ENCODE results near the gene GHR. TPM values are rescaled to one million over a fixed set of nuclear protein-coding genes. Genes with fewer than 3 reads are reported as not detected.
A peak's percentile ranks its signal among the peaks of the same experiment; 100 is the strongest.

The GHR gene
- total and polyA plus RNA-seq, 10 donors, result 0.42 to 11.5 (median 5.1) TPM

DNA sequence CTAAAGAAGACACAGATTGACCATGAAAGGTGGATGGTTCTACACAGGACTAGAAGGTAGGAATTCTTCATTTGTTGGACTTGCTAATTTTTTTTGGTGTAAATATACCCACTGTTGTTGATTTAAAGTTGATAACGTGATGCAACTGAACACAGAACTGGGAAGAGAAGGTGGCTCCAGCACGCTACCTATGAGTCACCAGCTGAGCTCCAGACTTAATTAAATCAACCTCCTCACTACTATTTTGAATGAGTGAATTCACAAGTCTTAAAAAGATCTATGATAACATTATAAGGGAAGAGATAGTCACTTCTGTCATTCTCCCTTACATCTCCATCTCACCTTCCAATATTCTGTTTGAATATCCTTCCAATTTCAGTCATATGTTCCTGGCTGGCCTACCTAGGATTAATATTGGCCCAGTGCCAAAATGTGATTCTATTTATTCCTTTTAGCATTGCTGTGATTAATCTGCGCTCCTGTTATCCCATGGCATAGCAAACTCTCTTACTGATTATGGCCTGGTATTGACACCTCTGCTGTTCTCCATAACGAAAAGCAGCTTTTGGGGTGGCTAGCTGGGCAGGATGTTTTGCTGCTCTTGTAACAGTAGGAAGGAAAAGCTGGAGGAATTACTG lies 197.5 kb downstream of the GHR start:
- H3K27me3 ChIP-seq (replicated peaks in 1 of 7), result no peaks in the 10 kb centered on the region
- TF ChIP-seq, protein P1, sequence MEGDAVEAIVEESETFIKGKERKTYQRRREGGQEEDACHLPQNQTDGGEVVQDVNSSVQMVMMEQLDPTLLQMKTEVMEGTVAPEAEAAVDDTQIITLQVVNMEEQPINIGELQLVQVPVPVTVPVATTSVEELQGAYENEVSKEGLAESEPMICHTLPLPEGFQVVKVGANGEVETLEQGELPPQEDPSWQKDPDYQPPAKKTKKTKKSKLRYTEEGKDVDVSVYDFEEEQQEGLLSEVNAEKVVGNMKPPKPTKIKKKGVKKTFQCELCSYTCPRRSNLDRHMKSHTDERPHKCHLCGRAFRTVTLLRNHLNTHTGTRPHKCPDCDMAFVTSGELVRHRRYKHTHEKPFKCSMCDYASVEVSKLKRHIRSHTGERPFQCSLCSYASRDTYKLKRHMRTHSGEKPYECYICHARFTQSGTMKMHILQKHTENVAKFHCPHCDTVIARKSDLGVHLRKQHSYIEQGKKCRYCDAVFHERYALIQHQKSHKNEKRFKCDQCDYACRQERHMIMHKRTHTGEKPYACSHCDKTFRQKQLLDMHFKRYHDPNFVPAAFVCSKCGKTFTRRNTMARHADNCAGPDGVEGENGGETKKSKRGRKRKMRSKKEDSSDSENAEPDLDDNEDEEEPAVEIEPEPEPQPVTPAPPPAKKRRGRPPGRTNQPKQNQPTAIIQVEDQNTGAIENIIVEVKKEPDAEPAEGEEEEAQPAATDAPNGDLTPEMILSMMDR (IDR thresholded peaks at IDR 0.05 in 8 of 11, conservative IDR thresholded peaks at IDR 0.05 in 3 of 11), result no peak
- TF ChIP-seq POLR2AphosphoS5 (IDR thresholded peaks at IDR 0.05), result no peak
- TF ChIP-seq POLR2A (IDR thresholded peaks at IDR 0.05), result no peak
- H3K36me3 ChIP-seq, result no peaks in the 10 kb centered on the region
- H3K4me1 ChIP-seq, result peaks cover 15 to 27% (median 22%) of the 10 kb centered on the region in 6 donors
- H3K27ac ChIP-seq, result peak overlapping the region; percentile 53 to 92 (median 78)
- intact Hi-C loops (cut with DNase I; ENCODE audit: low total_unique reads), result no loop called here
- H3K9me3 ChIP-seq, result no peaks in the 10 kb centered on the region
- 68 to 79% (median 74%) methylated on average over 4 of the region's 4 CpGs for WGBS, 5 donors
- H3K4me3 ChIP-seq, result peak overlapping the region in 1 of 8 donors; percentile 5
- DNase-seq, result no peak

DNA sequence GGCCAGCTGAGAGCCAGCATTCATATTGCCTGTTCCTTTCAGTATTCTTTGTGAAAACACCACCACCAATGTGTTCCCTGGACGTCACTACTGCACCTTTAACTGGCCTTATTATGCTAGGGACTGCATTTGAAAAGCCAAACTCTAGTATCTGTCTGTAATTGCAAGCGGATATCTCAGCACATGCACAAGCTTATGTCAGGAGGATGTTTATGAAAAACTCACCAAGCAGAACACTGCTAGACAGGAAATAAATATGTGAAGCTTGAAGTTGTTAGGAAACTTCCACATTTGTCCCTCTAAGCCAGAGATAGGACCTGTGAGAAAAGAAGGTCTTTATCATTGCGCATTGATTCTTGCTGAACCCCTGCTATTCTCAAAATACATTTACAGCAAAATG lies 198.0 kb downstream of the GHR start:
- intact Hi-C loops (cut with DNase I; ENCODE audit: low total_unique reads), result no loop called here
- Histone ChIP-seq H3K27ac (peak overlapping the region; percentile 55 to 92 (median 78)), H3K27me3 (replicated peaks in 1 of 7) (no peaks in the 10 kb centered on the region), H3K4me3 (peak overlapping the region in 1 of 8 donors; percentile 5), H3K36me3 (no peaks in the 10 kb centered on the region), H3K9me3 (no peaks in the 10 kb centered on the region), H3K4me1 (peaks cover 15 to 27% (median 22%) of the 10 kb centered on the region in 6 donors)
- TF ChIP-seq POLR2AphosphoS5 (IDR thresholded peaks at IDR 0.05), result peak in 1 of 3 donors; percentile 30
- no peak for TF ChIP-seq POLR2A (IDR thresholded peaks at IDR 0.05)
- TF ChIP-seq, protein P1 (IDR thresholded peaks at IDR 0.05 in 8 of 11, conservative IDR thresholded peaks at IDR 0.05 in 3 of 11), result no peak
- 36 to 50% (median 39%) methylated on average over 3 of the region's 3 CpGs for WGBS, 5 donors
- DNase-seq, result no peak

- peaks cover 15 to 27% (median 22%) of the 10 kb centered on the region in 6 donors for H3K4me1 ChIP-seq
- H3K4me3 ChIP-seq, result peak overlapping the region in 1 of 8 donors; percentile 5
- no peak for DNase-seq
- H3K27me3 ChIP-seq (replicated peaks in 1 of 7), result no peaks in the 10 kb centered on the region
- no peaks in the 10 kb centered on the region for H3K9me3 ChIP-seq
- H3K36me3 ChIP-seq, result no peaks in the 10 kb centered on the region
- intact Hi-C loops (cut with DNase I; ENCODE audit: low total_unique reads), result no loop called here
- H3K27ac ChIP-seq, result peak overlapping the region; percentile 55 to 92 (median 78)
- WGBS, 5 donors, result 7 to 25% (median 11%) methylated on average over 1 of the region's 1 CpG
- TF ChIP-seq POLR2A (IDR thresholded peaks at IDR 0.05), result no peak
- no peak for TF ChIP-seq POLR2AphosphoS5 (IDR thresholded peaks at IDR 0.05)
- TF ChIP-seq, protein P1 (IDR thresholded peaks at IDR 0.05 in 8 of 11, conservative IDR thresholded peaks at IDR 0.05 in 3 of 11), result no peak
Observed at GRCh38 chr5:42621662-42622061, 198.4 kb downstream of the GHR start.

- Histone ChIP-seq H3K4me1 (peaks cover 19 to 27% (median 22%) of the 10 kb centered on the region in 6 donors), H3K9me3 (no peaks in the 10 kb centered on the region), H3K36me3 (no peaks in the 10 kb centered on the region), H3K4me3 (no peak overlapping the region), H3K27ac (no peak overlapping the region), H3K27me3 (replicated peaks in 1 of 7) (no peaks in the 10 kb centered on the region)
- TF ChIP-seq POLR2AphosphoS5 (IDR thresholded peaks at IDR 0.05) (no peak), POLR2A (IDR thresholded peaks at IDR 0.05) (no peak)
- TF ChIP-seq, protein P1 (IDR thresholded peaks at IDR 0.05 in 8 of 11, conservative IDR thresholded peaks at IDR 0.05 in 3 of 11), result no peak
- 92 to 98% (median 95%) methylated on average over 2 of the region's 2 CpGs for WGBS, 5 donors
- DNase-seq, result no peak
- intact Hi-C loops (cut with DNase I; ENCODE audit: low total_unique reads), result no loop called here
Observed at GRCh38 chr5:42624912-42625311, 201.7 kb downstream of the GHR start.

All from spleen (tissue), 11 donors.